ENCODE results near the gene ADAP1. TPM values are rescaled to one million over a fixed set of nuclear protein-coding genes. Genes with fewer than 3 reads are reported as not detected.
A peak's percentile ranks its signal among the peaks of the same experiment; 100 is the strongest.

Gene ADAP1
- total RNA-seq, 1 experiment from 2014 or later, result 3.1 TPM

GRCh38 chr7:987909-988308, 33.4 kb upstream of the ADAP1 start:
- DNase-seq (ENCODE audit: low read depth, low spot score), result no peak
- H3K4me1 ChIP-seq (ENCODE audit: control insufficient read depth, insufficient read depth, low read length), result peaks cover 47% of the 10 kb centered on the region
- intact Hi-C loops (cut with micrococcal nuclease; ENCODE audit: unreplicated experiment), result no loop called here
- no peak overlapping the region for H3K27ac ChIP-seq (ENCODE audit: low read length)
- H3K36me3 ChIP-seq (ENCODE audit: control insufficient read depth, insufficient read depth, low read length), result no peaks in the 10 kb centered on the region
- H3K9me3 ChIP-seq (ENCODE audit: control insufficient read depth, insufficient read depth, low read depth, low read length), result no peaks in the 10 kb centered on the region
- no TSS peak for BruUV-seq (replicated peaks)
- CTCF ChIA-PET, result no interaction called here
- ATAC-seq, result no peak
- no peaks in the 10 kb centered on the region for H3K27me3 ChIP-seq (ENCODE audit: control insufficient read depth, insufficient read depth, low read length)
- in situ Hi-C loops (cut with HindIII; ENCODE audit: low pct_unique_long_range_greater_than_20kb, low sequenced_read_pairs), result no loop called here
- POLR2A ChIA-PET, result interaction anchor here (0.6 kb wide), 1 partner anchor 12 kb away, joined by 3 read pairs; the partner anchor contains the start of gene COX19
- no peak overlapping the region for H3K4me3 ChIP-seq (ENCODE audit: low read depth in 2 of 2, low read length in 2 of 2)
- TF ChIP-seq TCF7L2 (IDR thresholded peaks at IDR 0.05; ENCODE audit: low read depth, low read length) (no peak), CTCF (IDR thresholded peaks at IDR 0.05) (no peak), REST (IDR thresholded peaks at IDR 0.05; ENCODE audit: insufficient read depth in 1 of 2, low read depth in 2 of 2, low read length in 1 of 2) (no peak)

GRCh38 chr7:986766-987751, 32.6 kb upstream of the ADAP1 start:
- intact Hi-C loops (cut with micrococcal nuclease; ENCODE audit: unreplicated experiment) (no loop called here), in situ Hi-C loops (cut with HindIII; ENCODE audit: low pct_unique_long_range_greater_than_20kb, low sequenced_read_pairs) (no loop called here)
- TF ChIP-seq TCF7L2 (IDR thresholded peaks at IDR 0.05; ENCODE audit: low read depth, low read length) (no peak), CTCF (IDR thresholded peaks at IDR 0.05) (no peak), REST (IDR thresholded peaks at IDR 0.05; ENCODE audit: insufficient read depth in 1 of 2, low read depth in 2 of 2, low read length in 1 of 2) (no peak), SIN3A (IDR thresholded peaks at IDR 0.05; ENCODE audit: borderline replicate concordance, insufficient read depth, low read depth, low read length) (no peak), POLR2AphosphoS5 (IDR thresholded peaks at IDR 0.05; ENCODE audit: low read depth, low read length) (no peak)
- DNase-seq (ENCODE audit: low read depth, low spot score), result no peak
- BruUV-seq (replicated peaks), result no TSS peak
- CTCF ChIA-PET, result no interaction called here
- Histone ChIP-seq H3K36me3 (ENCODE audit: control insufficient read depth, insufficient read depth, low read length) (no peaks in the 10 kb centered on the region), H3K4me3 (ENCODE audit: low read depth in 2 of 2, low read length in 2 of 2) (no peak overlapping the region), H3K27ac (ENCODE audit: low read length) (peak overlapping the region; percentile 66), H3K4me1 (ENCODE audit: control insufficient read depth, insufficient read depth, low read length) (peaks cover 38% of the 10 kb centered on the region), H3K27me3 (ENCODE audit: control insufficient read depth, insufficient read depth, low read length) (no peaks in the 10 kb centered on the region), H3K9me3 (ENCODE audit: control insufficient read depth, insufficient read depth, low read depth, low read length) (no peaks in the 10 kb centered on the region)
- POLR2A ChIA-PET, result no interaction called here
- ATAC-seq, result no peak
